HUES64 (cell line): ENCODE measurements around the gene STK39.

Experiments used
- H3K27ac ChIP-seq: 2 replicates; pipeline ENCODE4 v1.7.0; 2013; ENCODE audit warnings: low read depth, low read length, inconsistent platforms
- H3K27me3 ChIP-seq: 2 replicates; pipeline ENCODE4 v1.6.1; 2013; ENCODE audit warnings: mild to moderate bottlenecking, low read length; ENCODE audit not compliant: insufficient read depth
- H3K36me3 ChIP-seq: 2 replicates; pipeline ENCODE4 v1.6.1; 2013; ENCODE audit warnings: mild to moderate bottlenecking, low read length; ENCODE audit not compliant: insufficient read depth
- H3K4me1 ChIP-seq: 2 replicates; pipeline ENCODE4 v1.6.1; 2013; ENCODE audit warnings: mild to moderate bottlenecking, low read length, moderate library complexity; ENCODE audit not compliant: insufficient read depth
- H3K4me3 ChIP-seq: 2 replicates; pipeline ENCODE4 v1.5.1; 2013; ENCODE audit warnings: mild to moderate bottlenecking, low read length, moderate library complexity
- H3K9ac ChIP-seq: 2 replicates; pipeline ENCODE4 v1.6.1; 2013; ENCODE audit warnings: mild to moderate bottlenecking, low read depth, low read length
- H3K9me3 ChIP-seq: 2 replicates; pipeline ENCODE4 v1.6.1; 2013; ENCODE audit warnings: low read depth, low read length; ENCODE audit not compliant: insufficient read depth
- WGBS: fragments of 150-250, 120-280 bp; methylation state at CpG from one replicate; pipeline ENCODE4 v1.1.7; 2013; ENCODE audit warnings: missing lambda C conversion rate; 5-methylcytosine and 5-hydroxymethylcytosine counted together

STK39 gene

GRCh38 chr2:167943368-167943767 lies 304.0 kb downstream of the STK39 start:
- no peaks in the 10 kb centered on the region for H3K27me3 ChIP-seq
- no peak overlapping the region for H3K9ac ChIP-seq
- no CpG with 5 or more reads among the region's 1 CpG for WGBS
- no peak overlapping the region for H3K4me3 ChIP-seq
- H3K27ac ChIP-seq = no peak overlapping the region
- no peaks in the 10 kb centered on the region for H3K36me3 ChIP-seq
- peaks cover 18% of the 10 kb centered on the region for H3K4me1 ChIP-seq
- peaks cover 6% of the 10 kb centered on the region; the same call in 1 of the 2 replicates for H3K9me3 ChIP-seq

GRCh38 chr2:167942366-167943081 lies 304.9 kb downstream of the STK39 start:
- Histone ChIP-seq H3K9me3 (0 out of 2 replicates have a peak, but pooled peaks cover under 1% of the 10 kb centered on the region), H3K27ac (no peak overlapping the region), H3K4me3 (no peak overlapping the region), H3K36me3 (no peaks in the 10 kb centered on the region), H3K27me3 (no peaks in the 10 kb centered on the region), H3K9ac (no peak overlapping the region), H3K4me1 (peaks cover 18% of the 10 kb centered on the region)
- WGBS = 84% methylated on average over 3 of the region's 3 CpGs

GRCh38 chr2:167941604-167942003 lies 305.8 kb downstream of the STK39 start:
- Histone ChIP-seq H3K27me3 (no peaks in the 10 kb centered on the region), H3K4me3 (no peak overlapping the region), H3K9ac (no peak overlapping the region), H3K36me3 (no peaks in the 10 kb centered on the region), H3K4me1 (peaks cover 11% of the 10 kb centered on the region), H3K27ac (no peak overlapping the region), H3K9me3 (no peaks in the 10 kb centered on the region)
- 93% methylated on average over 9 of the region's 9 CpGs for WGBS

- no peak overlapping the region for H3K27ac ChIP-seq
- WGBS = 95% methylated on average over 10 of the region's 11 CpGs
- H3K9me3 ChIP-seq = no peaks in the 10 kb centered on the region; the same call in 1 of the 2 replicates
- H3K4me1 ChIP-seq = peaks cover 4% of the 10 kb centered on the region
- H3K27me3 ChIP-seq = no peaks in the 10 kb centered on the region
- no peak overlapping the region for H3K9ac ChIP-seq
- no peak overlapping the region for H3K4me3 ChIP-seq
- H3K36me3 ChIP-seq = no peaks in the 10 kb centered on the region
Measured at GRCh38 chr2:167940734-167941507, 306.5 kb downstream of the STK39 start.

GRCh38 chr2:167940346-167940725 lies 307.1 kb downstream of the STK39 start:
- Histone ChIP-seq H3K27ac (no peak overlapping the region), H3K9me3 (no peaks in the 10 kb centered on the region; the same call in 1 of the 2 replicates)
- WGBS = 90% methylated on average over 3 of the region's 3 CpGs

GRCh38 chr2:167939514-167940345 lies 307.7 kb downstream of the STK39 start:
- Histone ChIP-seq H3K9me3 (no peaks in the 10 kb centered on the region; the same call in 1 of the 2 replicates), H3K36me3 (no peaks in the 10 kb centered on the region), H3K4me3 (no peak overlapping the region), H3K27me3 (no peaks in the 10 kb centered on the region), H3K9ac (no peak overlapping the region), H3K27ac (no peak overlapping the region), H3K4me1 (no peaks in the 10 kb centered on the region)
- WGBS = 95% methylated on average over 4 of the region's 5 CpGs

More at GRCh38 chr2:167940346-167940725, 307.1 kb downstream of the STK39 start:
- H3K9ac ChIP-seq = no peak overlapping the region
- H3K27me3 ChIP-seq = no peaks in the 10 kb centered on the region
- no peaks in the 10 kb centered on the region for H3K36me3 ChIP-seq
- no peaks in the 10 kb centered on the region for H3K4me1 ChIP-seq
- H3K4me3 ChIP-seq = no peak overlapping the region

- 92% methylated on average over 1 of the region's 1 CpG for WGBS
- H3K27ac ChIP-seq = no peak overlapping the region
- H3K36me3 ChIP-seq = no peaks in the 10 kb centered on the region
- H3K4me3 ChIP-seq = no peak overlapping the region
- no peak overlapping the region for H3K9ac ChIP-seq
- H3K4me1 ChIP-seq = no peaks in the 10 kb centered on the region
- H3K27me3 ChIP-seq = no peaks in the 10 kb centered on the region
- no peaks in the 10 kb centered on the region; the same call in 1 of the 2 replicates for H3K9me3 ChIP-seq
Measured at GRCh38 chr2:167937403-167937802, 310.0 kb downstream of the STK39 start.

- Histone ChIP-seq H3K4me3 (no peak overlapping the region), H3K27ac (no peak overlapping the region), H3K36me3 (no peaks in the 10 kb centered on the region), H3K9ac (no peak overlapping the region), H3K4me1 (no peaks in the 10 kb centered on the region), H3K27me3 (no peaks in the 10 kb centered on the region), H3K9me3 (no peaks in the 10 kb centered on the region; the same call in 1 of the 2 replicates)
- 90% methylated on average over 4 of the region's 4 CpGs for WGBS
Measured at GRCh38 chr2:167935803-167936110, 311.6 kb downstream of the STK39 start.

GRCh38 chr2:167933097-167933814 lies 314.1 kb downstream of the STK39 start:
- H3K9me3 ChIP-seq = no peaks in the 10 kb centered on the region; the same call in 1 of the 2 replicates
- no peak overlapping the region for H3K27ac ChIP-seq
- H3K27me3 ChIP-seq = no peaks in the 10 kb centered on the region
- no peak overlapping the region for H3K4me3 ChIP-seq
- no peaks in the 10 kb centered on the region; the same call in 1 of the 2 replicates for H3K4me1 ChIP-seq
- no peak overlapping the region for H3K9ac ChIP-seq
- WGBS = 91% methylated on average over 4 of the region's 4 CpGs
- H3K36me3 ChIP-seq = no peaks in the 10 kb centered on the region

- Histone ChIP-seq H3K4me1 (no peaks in the 10 kb centered on the region; the same call in 1 of the 2 replicates), H3K4me3 (no peak overlapping the region), H3K9me3 (no peaks in the 10 kb centered on the region; the same call in 1 of the 2 replicates), H3K9ac (no peak overlapping the region), H3K27ac (no peak overlapping the region), H3K27me3 (no peaks in the 10 kb centered on the region), H3K36me3 (no peaks in the 10 kb centered on the region)
- 87% methylated on average over 4 of the region's 4 CpGs for WGBS
Measured at GRCh38 chr2:167932123-167932693, 315.2 kb downstream of the STK39 start.
